ENCODE measurements around the gene ZNRF4. TPM values are rescaled to one million over a fixed set of nuclear protein-coding genes. Genes with fewer than 3 reads are reported as not detected.

Gene ZNRF4
- total and polyA plus RNA-seq, 2 of the 8 experiments (the other 6 are each of a cell fraction or from before 2014, with no cell fraction given), result not detected

- no peak overlapping the region for H4K91ac ChIP-seq (replicated peaks; ENCODE audit: insufficient read length, low read length)
- no peak overlapping the region for H3K23ac ChIP-seq (ENCODE audit: insufficient read length)
- H3K27ac ChIP-seq (ENCODE audit: low read depth, low read length), result no peak overlapping the region
- H3K14ac ChIP-seq (ENCODE audit: insufficient read length), result no peak overlapping the region
- no peaks in the 10 kb centered on the region for H3K79me1 ChIP-seq (ENCODE audit: low read depth, low read length)
- no peak overlapping the region for H3K4me3 ChIP-seq (ENCODE audit: extremely low read depth in 1 of 4, insufficient read depth in 2 of 4, low read depth in 3 of 4, low read length in 4 of 4)
- H2BK120ac ChIP-seq (replicated peaks; ENCODE audit: low read depth, low read length), result no peak overlapping the region
- H2BK20ac ChIP-seq (ENCODE audit: low read length), result peak overlapping the region; percentile 55; the same call in 1 of the 2 replicates
- H3K56ac ChIP-seq (replicated peaks; ENCODE audit: insufficient read length, low read depth, low read length), result no peak overlapping the region
- no peak overlapping the region for H4K8ac ChIP-seq (ENCODE audit: extremely low read depth, insufficient read depth, low read length)
- H3K9me3 ChIP-seq (ENCODE audit: insufficient read depth in 2 of 2, low read depth in 1 of 2, low read length in 1 of 2), result no peaks in the 10 kb centered on the region
- no peak overlapping the region for H3K4ac ChIP-seq (replicated peaks; ENCODE audit: insufficient read length, low read depth, low read length)
- TF ChIP-seq BCL11A (IDR thresholded peaks at IDR 0.05; ENCODE audit: low read depth in 2 of 2, low read length in 2 of 2) (no peak), SP2 (IDR thresholded peaks at IDR 0.05; ENCODE audit: low read length) (no peak), TAF7 (optimal IDR thresholded peaks at IDR 0.05; ENCODE audit: borderline replicate concordance, low read depth, low read length) (peak; percentile 40)
- no peak overlapping the region for H4K5ac ChIP-seq (ENCODE audit: insufficient read length, low read depth, low read length)
- DNase-seq (ENCODE audit: low read depth in 1 of 2, low spot score in 2 of 2) (no peak), FAIRE-seq (no peak)
- H4K20me1 ChIP-seq (replicated peaks in 1 of 2; ENCODE audit: control insufficient read depth in 1 of 2, insufficient read depth in 2 of 2, low read length in 2 of 2), result no peaks in the 10 kb centered on the region
- H3K79me2 ChIP-seq (ENCODE audit: control insufficient read depth in 1 of 2, insufficient read depth in 2 of 2, low read length in 2 of 2), result no peaks in the 10 kb centered on the region
- H2BK5ac ChIP-seq (ENCODE audit: low read depth, low read length), result no peak overlapping the region
- no peak overlapping the region for H3K9ac ChIP-seq (replicated peaks in 1 of 4; ENCODE audit: extremely low read depth in 1 of 4, low read depth in 3 of 4, low read length in 3 of 4)
- H3K36me3 ChIP-seq (ENCODE audit: control insufficient read depth in 2 of 4, insufficient read depth in 4 of 4, low read length in 3 of 4), result no peaks in the 10 kb centered on the region
- H3K27me3 ChIP-seq (replicated peaks in 1 of 4; ENCODE audit: control insufficient read depth in 3 of 4, extremely low read depth in 1 of 4, insufficient read depth in 3 of 4, low read length in 3 of 4), result peaks cover 0 to 5% (median 0%) of the 10 kb centered on the region in 4 experiments; a peak in 1 of 7 replicates
- no peak overlapping the region for H3K18ac ChIP-seq (ENCODE audit: extremely low read depth, low read length)
- no peak overlapping the region for H2AK5ac ChIP-seq (ENCODE audit: low read depth, low read length)
- H3K4me2 ChIP-seq (ENCODE audit: insufficient read depth in 1 of 2, low read depth in 2 of 2, low read length in 2 of 2), result no peak overlapping the region
- H2BK15ac ChIP-seq (ENCODE audit: low read length), result no peak overlapping the region
- 87% methylated on average over 6 of the region's 6 CpGs; no CpG with 5 or more reads in 1 of the 2 experiments for WGBS, 2 experiments (ENCODE audit: extremely low coverage in 1 of 2, insufficient coverage in 1 of 2, insufficient read length in 1 of 2, insufficient replicate concordance in 2 of 2, low coverage in 1 of 2, low lambda C conversion rate in 2 of 2, missing lambda C conversion rate in 1 of 2)
- H2AFZ ChIP-seq (ENCODE audit: low read length), result no peak overlapping the region
- CTCF ChIA-PET (ENCODE audit: partially characterized antibody), result interaction anchor here (0.7 to 1.3 kb wide), 2 partner anchors 9 to 120 kb away, joined by 3 read pairs; no protein-coding TSS in a partner anchor
- peak overlapping the region; percentile 85; the same call in 1 of the 2 replicates for H2BK12ac ChIP-seq (ENCODE audit: low read depth, low read length)
- H3K4me1 ChIP-seq (replicated peaks in 1 of 4; ENCODE audit: control insufficient read depth in 3 of 4, insufficient read depth in 4 of 4, low read length in 3 of 4), result peaks cover 2 to 9% (median 5%) of the 10 kb centered on the region in 4 experiments; a peak in 5 of 7 replicates
- H3K23me2 ChIP-seq (ENCODE audit: low read depth, low read length), result peaks cover 5% of the 10 kb centered on the region; the same call in 1 of the 2 replicates
- POLR2A ChIA-PET (ENCODE audit: partially characterized antibody), result interaction anchor here (0.6 to 1.5 kb wide), 3 partner anchors 11 to 105 kb away, joined by 3 to 4 read pairs (median 3); no protein-coding TSS in a partner anchor
These were observed 20.8 kb upstream of the ZNRF4 start for GRCh38 chr19:5434351-5434917.
